MM.1S (cell line): Measurements from ENCODE around the gene RERE.

Experiments
- DNase-seq: peaks from one replicate; pipeline ENCODE4 v3.0.0-alpha.2; 2015
- H2AFZ ChIP-seq: fragments of 300-600 bp; sonication (generic); 2 replicates; pipeline ENCODE4 v1.6.0; 2016; ENCODE audit warnings: antibody characterized with exemption, low read length
- H3F3A ChIP-seq: fragments of 300-600 bp; sonication (generic); 2 replicates; pipeline ENCODE4 v1.6.1; 2016; ENCODE audit warnings: mild to moderate bottlenecking, antibody characterized with exemption, low read length, moderate library complexity, mixed read lengths; ENCODE audit not compliant: insufficient read depth
- H3K27ac ChIP-seq: fragments of 300-600 bp; sonication (generic); 2 replicates; pipeline ENCODE4 v1.5.1; 2016; ENCODE audit warnings: mild to moderate bottlenecking, low read length
- H3K27me3 ChIP-seq: fragments of 300-600 bp; sonication (generic); replicated peaks from 2 replicates; pipeline ENCODE4 v1.6.0; 2016; ENCODE audit warnings: low read length; ENCODE audit not compliant: insufficient read depth
- H3K36me3 ChIP-seq: fragments of 300-600 bp; sonication (generic); replicated peaks from 2 replicates; pipeline ENCODE4 v1.6.1; 2016; ENCODE audit warnings: mild to moderate bottlenecking, low read length, mixed read lengths; ENCODE audit not compliant: insufficient read depth
- H3K4me1 ChIP-seq: fragments of 300-600 bp; sonication (generic); 2 replicates; pipeline ENCODE4 v1.6.1; 2016; ENCODE audit warnings: low read length, mixed read lengths
- H3K4me2 ChIP-seq: fragments of 300-600 bp; sonication (generic); 2 replicates; pipeline ENCODE4 v1.6.0; 2016; ENCODE audit warnings: low read depth, low read length
- H3K4me3 ChIP-seq: fragments of 300-600 bp; sonication (generic); 2 replicates; pipeline ENCODE4 v1.5.1; 2016; ENCODE audit warnings: low read length, mixed read lengths
- H3K79me2 ChIP-seq: fragments of 300-600 bp; sonication (generic); 2 replicates; pipeline ENCODE4 v1.6.1; 2016; ENCODE audit warnings: mixed run types, low read length, mixed read lengths
- H3K9ac ChIP-seq: fragments of 300-600 bp; sonication (generic); 2 replicates; pipeline ENCODE4 v1.6.1; 2016; ENCODE audit warnings: low read length, mixed read lengths
- H3K9me2 ChIP-seq: fragments of 300-600 bp; sonication (generic); replicated peaks from 2 replicates; pipeline ENCODE4 v1.6.1; 2016; ENCODE audit warnings: mild to moderate bottlenecking, low read length, mixed read lengths; ENCODE audit not compliant: insufficient read depth
- H3K9me3 ChIP-seq: fragments of 300-600 bp; sonication (generic); replicated peaks from 2 replicates; pipeline ENCODE4 v1.6.1; 2016; ENCODE audit warnings: mild to moderate bottlenecking, low read length, mixed read lengths; ENCODE audit not compliant: insufficient read depth
- H4K20me1 ChIP-seq: fragments of 300-600 bp; sonication (generic); 2 replicates; pipeline ENCODE4 v1.6.1; 2016; ENCODE audit warnings: mild to moderate bottlenecking, low read length, moderate library complexity, mixed read lengths; ENCODE audit not compliant: insufficient read depth
- CTCF ChIP-seq: fragments of 300-600 bp; sonication (generic); IDR thresholded peaks from 2 replicates; pipeline ENCODE4 v1.5.1; 2016; ENCODE audit warnings: antibody characterized with exemption, low read length, mixed read lengths
- EZH2 ChIP-seq: fragments of 300-600 bp; sonication (generic); optimal IDR thresholded peaks from 2 replicates; pipeline ENCODE3; 2017; ENCODE audit warnings: low read depth, mild to moderate bottlenecking, antibody characterized with exemption, low read length, mixed read lengths
- EZH2phosphoT487 ChIP-seq: fragments of 300-600 bp; sonication (generic); IDR thresholded peaks from 2 replicates; pipeline ENCODE4 v1.6.1; 2018; ENCODE audit warnings: antibody characterized with exemption, low read length

RERE gene

GRCh38 chr1:8716238-8716637, 101.2 kb downstream of the RERE start:
- no peak overlapping the region for H2AFZ ChIP-seq
- no peak overlapping the region for H3K4me3 ChIP-seq
- peaks cover 20% of the 10 kb centered on the region for H3F3A ChIP-seq
- H3K79me2 ChIP-seq: peaks cover 4% of the 10 kb centered on the region; the same call in 1 of the 2 replicates
- no peak for DNase-seq
- TF ChIP-seq EZH2phosphoT487: no peak
- TF ChIP-seq CTCF: no peak
- TF ChIP-seq EZH2: no peak
- H4K20me1 ChIP-seq: no peaks in the 10 kb centered on the region
- no peaks in the 10 kb centered on the region for H3K27me3 ChIP-seq
- no peaks in the 10 kb centered on the region for H3K9me2 ChIP-seq
- peaks cover 18% of the 10 kb centered on the region for H3K4me1 ChIP-seq
- H3K9ac ChIP-seq: no peak overlapping the region
- no peak overlapping the region for H3K27ac ChIP-seq
- H3K4me2 ChIP-seq: no peak overlapping the region
- H3K36me3 ChIP-seq: no peaks in the 10 kb centered on the region
- no peaks in the 10 kb centered on the region for H3K9me3 ChIP-seq

GRCh38 chr1:8714173-8714572, 103.3 kb downstream of the RERE start:
- Histone ChIP-seq H3K27ac (no peak overlapping the region), H3K79me2 (peaks cover 6% of the 10 kb centered on the region; the same call in 1 of the 2 replicates), H3K9me2 (no peaks in the 10 kb centered on the region), H3K4me2 (no peak overlapping the region), H3K4me1 (peaks cover 18% of the 10 kb centered on the region), H3K9me3 (no peaks in the 10 kb centered on the region), H3F3A (peaks cover 20% of the 10 kb centered on the region), H4K20me1 (no peaks in the 10 kb centered on the region), H2AFZ (no peak overlapping the region), H3K9ac (no peak overlapping the region), H3K27me3 (no peaks in the 10 kb centered on the region), H3K4me3 (no peak overlapping the region), H3K36me3 (no peaks in the 10 kb centered on the region)
- DNase-seq: no peak
- TF ChIP-seq EZH2: no peak
- no peak for TF ChIP-seq EZH2phosphoT487
- TF ChIP-seq CTCF: no peak

GRCh38 chr1:8712413-8713231, 104.8 kb downstream of the RERE start:
- Histone ChIP-seq H2AFZ (peak overlapping the region; percentile 29), H3K4me3 (peak overlapping the region; percentile 47), H3K4me2 (peak overlapping the region; percentile 79), H3K9ac (peak overlapping the region; percentile 55), H3K9me3 (no peaks in the 10 kb centered on the region), H3K79me2 (peaks cover 6% of the 10 kb centered on the region; the same call in 1 of the 2 replicates), H3K4me1 (peaks cover 18% of the 10 kb centered on the region), H3K27me3 (no peaks in the 10 kb centered on the region), H3K27ac (peak overlapping the region; percentile 76), H4K20me1 (no peaks in the 10 kb centered on the region), H3K9me2 (no peaks in the 10 kb centered on the region), H3F3A (peaks cover 20% of the 10 kb centered on the region), H3K36me3 (no peaks in the 10 kb centered on the region)
- DNase-seq: peak; percentile 40
- no peak for TF ChIP-seq EZH2
- TF ChIP-seq CTCF: no peak
- no peak for TF ChIP-seq EZH2phosphoT487
